Endothelial cell of umbilical vein (primary cell): ENCODE data around the gene EDNRB. TPM values are rescaled to one million over a fixed set of nuclear protein-coding genes. Genes with fewer than 3 reads are reported as not detected.

Source experiments
- BruUV-seq: library from RNA; stranded (reverse); fragments of 400-500 nt; replicated peaks from 2 replicates; lab custom pipeline; 2021; lab: Mats Ljungman, UMichigan
- CTCF ChIA-PET: fragments of 300-600, 350-600 bp; sonication (Branson Sonifier 250); formaldehyde crosslinking; loops from one replicate; lab custom pipeline; 2021; ENCODE audit warnings: antibody characterized with exemption, inconsistent platforms; lab: Charles Lee
- POLR2A ChIA-PET: fragments of 300-600, 350-600 bp; sonication (Branson Sonifier 250); formaldehyde crosslinking; loops from one replicate; lab custom pipeline; 2021; ENCODE audit warnings: antibody characterized with exemption, inconsistent platforms; lab: Charles Lee
- DNase-seq: peaks from one replicate; pipeline ENCODE4 v3.0.0-alpha.2; 2011; ENCODE audit warnings: low read depth, low spot score
- FAIRE-seq: peaks from 2 replicates; lab custom pipeline; 2011; peaks lifted over from hg19 to GRCh38; lab: Jason Lieb, UNC
- H2AFZ ChIP-seq: 2 replicates; pipeline ENCODE4 v1.6.0; 2012; ENCODE audit warnings: low read depth, low read length, control low read depth, inconsistent platforms
- H3K27ac ChIP-seq: 2 replicates; pipeline ENCODE4 v1.5.1; 2011; ENCODE audit warnings: low read depth, mild to moderate bottlenecking, control low read depth, low read length, moderate library complexity; ENCODE audit not compliant: insufficient read depth
- H3K27me3 ChIP-seq, 2 experiments: 2 replicates each; pipeline versions ENCODE4 v1.6.0 to v1.6.1; 2011; ENCODE audit warnings: low read length in 2 of 2, mixed read lengths in 1 of 2; ENCODE audit not compliant: control insufficient read depth in 2 of 2, insufficient read depth in 2 of 2
- H3K36me3 ChIP-seq, 2 experiments: 2 replicates in 1 of 2; 3 replicates in 1 of 2; pipeline ENCODE4 v1.5.1; 2011; ENCODE audit warnings: low read length in 2 of 2, mild to moderate bottlenecking in 1 of 2, moderate library complexity in 1 of 2; ENCODE audit not compliant: control insufficient read depth in 2 of 2, insufficient read depth in 2 of 2; ENCODE audit errors: extremely low read depth in 1 of 2
- H3K4me1 ChIP-seq: 3 replicates; pipeline ENCODE4 v1.5.1; 2011; ENCODE audit warnings: mild to moderate bottlenecking, low read length; ENCODE audit not compliant: control insufficient read depth, insufficient read depth; ENCODE audit errors: extremely low read depth
- H3K4me2 ChIP-seq: 2 replicates; pipeline ENCODE4 v1.6.1; 2011; ENCODE audit warnings: low read length, control low read depth, mixed read lengths; ENCODE audit not compliant: insufficient read depth
- H3K4me3 ChIP-seq, 3 experiments: fragments of 200-600 bp in 1 of 3; sonication (generic), shearing (Covaris generic) in 1 of 3; replicated peaks in 1 of 3; 2 replicates each; pipeline ENCODE4 v1.5.1; 2011 to 2016; ENCODE audit warnings: control low read depth in 3 of 3, low read length in 3 of 3, mild to moderate bottlenecking in 2 of 3, inconsistent platforms in 1 of 3, low read depth in 1 of 3, moderate library complexity in 1 of 3; ENCODE audit not compliant: insufficient read depth in 1 of 3
- H3K79me2 ChIP-seq: 2 replicates; pipeline ENCODE4 v1.6.0; 2012; ENCODE audit warnings: low read length, inconsistent platforms; ENCODE audit not compliant: control insufficient read depth, insufficient read depth
- H3K9ac ChIP-seq: replicated peaks from 2 replicates; pipeline ENCODE3; 2011; ENCODE audit warnings: low read length, control low read depth; ENCODE audit not compliant: insufficient read depth; ENCODE audit errors: extremely low read depth
- H3K9me1 ChIP-seq: replicated peaks from 3 replicates; pipeline ENCODE4 v1.6.0; 2011; ENCODE audit warnings: mild to moderate bottlenecking, low read length; ENCODE audit not compliant: control insufficient read depth, insufficient read depth; ENCODE audit errors: extremely low read depth
- H3K9me3 ChIP-seq: replicated peaks from 2 replicates; pipeline ENCODE4 v1.5.1; 2012; ENCODE audit warnings: low read length, inconsistent platforms; ENCODE audit not compliant: control insufficient read depth, insufficient read depth
- H4K20me1 ChIP-seq: replicated peaks from 2 replicates; pipeline ENCODE3; 2011; ENCODE audit warnings: mild to moderate bottlenecking, low read length; ENCODE audit not compliant: control insufficient read depth, insufficient read depth; ENCODE audit errors: extremely low read depth
- EZH2 ChIP-seq: IDR thresholded peaks from 2 replicates; pipeline ENCODE4 v1.6.1; 2012; ENCODE audit warnings: borderline replicate concordance, low read depth, mild to moderate bottlenecking, moderate library complexity, low read length, inconsistent platforms; ENCODE audit not compliant: severe bottlenecking
- FOS ChIP-seq: IDR thresholded peaks from 2 replicates; pipeline ENCODE4 v1.6.1; 2011; ENCODE audit warnings: mild to moderate bottlenecking, low read length, moderate library complexity, borderline replicate concordance; ENCODE audit not compliant: insufficient read depth
- GATA2 ChIP-seq: IDR thresholded peaks from 2 replicates; pipeline ENCODE4 v1.7.0; 2011; ENCODE audit warnings: low read depth, mild to moderate bottlenecking, moderate library complexity, mixed read lengths, low read length; ENCODE audit not compliant: insufficient read length, insufficient read depth
- JUN ChIP-seq: IDR thresholded peaks from 2 replicates; pipeline ENCODE4 v1.6.1; 2011; ENCODE audit warnings: borderline replicate concordance, low read depth; ENCODE audit not compliant: insufficient read length, insufficient read depth
- MYC ChIP-seq: IDR thresholded peaks from one replicate; pipeline ENCODE4 v1.6.1; 2011; ENCODE audit warnings: mild to moderate bottlenecking, low read depth, low read length
- POLR2A ChIP-seq: IDR thresholded peaks from 2 replicates; pipeline ENCODE4 v1.6.1; 2012; ENCODE audit warnings: low read depth, mild to moderate bottlenecking, control low read depth, low read length
- POLR2AphosphoS5 ChIP-seq: IDR thresholded peaks from 2 replicates; pipeline ENCODE4 v1.6.1; 2012; ENCODE audit warnings: low read depth, mild to moderate bottlenecking, control low read depth, low read length, moderate library complexity; ENCODE audit not compliant: insufficient read depth
- dilution Hi-C: fragments of 300-500 bp; cut with MboI; formaldehyde crosslinking; loops from one replicate; pipeline ENCODE4 v1.15.0; 2019; ENCODE audit warnings: low sequenced_read_pairs; ENCODE audit not compliant: extremely low pct_ligation_motif_present
- intact Hi-C: fragments of 100-400 bp; cut with micrococcal nuclease; formaldehyde crosslinking; loops from one replicate; pipeline ENCODE4 v1.10.0; 2022
- polyA plus RNA-seq, 4 experiments: library from polyadenylated mRNA; depleted of rRNA in 3 of 4; stranded (reverse) in 3 of 4; unstranded in 1 of 4; fragments of >200 nt; gene quantifications; 2 replicates each; pipeline versions ENCODE4 v1.2.1 to v1.2.3, GENCODE V29; 2011 to 2012; ENCODE audit warnings: missing spikeins in 1 of 4
- total RNA-seq: library from RNA; stranded (reverse); gene quantifications from 2 replicates; pipeline ENCODE4 v1.2.3, GENCODE V29; 2021
- TF ChIP-seq, protein P1 (sequence below), 2 donors: IDR thresholded peaks; 1 replicate in 1 of 2; 2 replicates in 1 of 2; pipeline ENCODE4 v1.5.1; 2011; ENCODE audit warnings: low read length in 2 of 2, mild to moderate bottlenecking in 2 of 2, moderate library complexity in 2 of 2, control low read depth in 1 of 2, inconsistent platforms in 1 of 2, low read depth in 1 of 2; ENCODE audit not compliant: insufficient read depth in 1 of 2; ENCODE audit errors: extremely low read depth in 1 of 2
- TF ChIP-seq, protein P2 (sequence below): IDR thresholded peaks from 2 replicates; pipeline ENCODE4 v1.6.1; 2011; ENCODE audit not compliant: insufficient read depth, insufficient read length

Gene EDNRB
- total and polyA plus RNA-seq, 2 donors (not counting 3 experiments of a cell fraction or from before 2014, with no cell fraction given): 1.3 to 2.3 TPM

- Histone ChIP-seq H3K9me1 (no peaks in the 10 kb centered on the region), H3K36me3 (no peaks in the 10 kb centered on the region), H2AFZ (no peak overlapping the region), H3K4me3 (no peak overlapping the region), H3K4me1 (peaks cover 10% of the 10 kb centered on the region), H4K20me1 (no peaks in the 10 kb centered on the region), H3K27me3 (no peaks in the 10 kb centered on the region), H3K27ac (no peak overlapping the region), H3K79me2 (no peaks in the 10 kb centered on the region), H3K9ac (no peak overlapping the region), H3K9me3 (no peaks in the 10 kb centered on the region), H3K4me2 (no peak overlapping the region)
- dilution Hi-C loops: no loop called here
- ChIA-PET CTCF (interaction anchor here (1.0 to 1.1 kb wide), 2 partner anchors 18 to 206 kb away, joined by 3 to 7 read pairs; no protein-coding TSS in a partner anchor), POLR2A (no interaction called here)
- no peak for DNase-seq
- FAIRE-seq: peak; percentile 33
- intact Hi-C loops: loop anchor here (5.0 kb wide), 1 partner anchor 218 kb away; the partner anchor contains the start of gene SLAIN1
- TF ChIP-seq EZH2 (no peak), POLR2AphosphoS5 (no peak), POLR2A (no peak), MYC (no peak), JUN (no peak), FOS (no peak), GATA2 (no peak)
- TF ChIP-seq, protein P1, sequence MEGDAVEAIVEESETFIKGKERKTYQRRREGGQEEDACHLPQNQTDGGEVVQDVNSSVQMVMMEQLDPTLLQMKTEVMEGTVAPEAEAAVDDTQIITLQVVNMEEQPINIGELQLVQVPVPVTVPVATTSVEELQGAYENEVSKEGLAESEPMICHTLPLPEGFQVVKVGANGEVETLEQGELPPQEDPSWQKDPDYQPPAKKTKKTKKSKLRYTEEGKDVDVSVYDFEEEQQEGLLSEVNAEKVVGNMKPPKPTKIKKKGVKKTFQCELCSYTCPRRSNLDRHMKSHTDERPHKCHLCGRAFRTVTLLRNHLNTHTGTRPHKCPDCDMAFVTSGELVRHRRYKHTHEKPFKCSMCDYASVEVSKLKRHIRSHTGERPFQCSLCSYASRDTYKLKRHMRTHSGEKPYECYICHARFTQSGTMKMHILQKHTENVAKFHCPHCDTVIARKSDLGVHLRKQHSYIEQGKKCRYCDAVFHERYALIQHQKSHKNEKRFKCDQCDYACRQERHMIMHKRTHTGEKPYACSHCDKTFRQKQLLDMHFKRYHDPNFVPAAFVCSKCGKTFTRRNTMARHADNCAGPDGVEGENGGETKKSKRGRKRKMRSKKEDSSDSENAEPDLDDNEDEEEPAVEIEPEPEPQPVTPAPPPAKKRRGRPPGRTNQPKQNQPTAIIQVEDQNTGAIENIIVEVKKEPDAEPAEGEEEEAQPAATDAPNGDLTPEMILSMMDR (IDR thresholded peaks at IDR 0.05; ENCODE audit: extremely low read depth in 1 of 2, insufficient read depth in 1 of 2, low read depth in 1 of 2, low read length in 2 of 2): no peak
- TF ChIP-seq, protein P2, sequence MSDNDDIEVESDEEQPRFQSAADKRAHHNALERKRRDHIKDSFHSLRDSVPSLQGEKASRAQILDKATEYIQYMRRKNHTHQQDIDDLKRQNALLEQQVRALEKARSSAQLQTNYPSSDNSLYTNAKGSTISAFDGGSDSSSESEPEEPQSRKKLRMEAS: no peak
- no TSS peak for BruUV-seq
These were observed 2.9 kb downstream of the EDNRB start for GRCh38 chr13:77915686-77916085.
